H1 (cell line): ENCODE results near the gene ANKS1B. TPM values are rescaled to one million over a fixed set of nuclear protein-coding genes. Genes with fewer than 3 reads are reported as not detected.

ENCODE experiments used
- CTCF ChIA-PET: fragments of 300-600 bp; sonication (Branson Sonifier 250); formaldehyde crosslinking; loops from one replicate; lab custom pipeline; 2021; ENCODE audit not compliant: partially characterized antibody; lab: Charles Lee
- POLR2A ChIA-PET: fragments of 300-600 bp; sonication (Branson Sonifier 250); formaldehyde crosslinking; loops from one replicate; lab custom pipeline; 2021; ENCODE audit warnings: inconsistent platforms; ENCODE audit not compliant: partially characterized antibody; lab: Charles Lee
- DNase-seq, 2 experiments: peaks; one replicate each; pipeline versions ENCODE4 v3.0.0 to v3.0.0-alpha.2; 2010 to 2022; ENCODE audit warnings: low spot score in 2 of 2, low read depth in 1 of 2, mixed read lengths in 1 of 2
- FAIRE-seq: peaks from 2 replicates; lab custom pipeline; 2011; peaks lifted over from hg19 to GRCh38; lab: Jason Lieb, UNC
- H2AFZ ChIP-seq: 2 replicates; pipeline ENCODE4 v1.8.1; 2012; ENCODE audit warnings: low read length, inconsistent platforms
- H2AK5ac ChIP-seq: 2 replicates; pipeline ENCODE4 v1.6.1; 2013; ENCODE audit warnings: low read depth, low read length
- H2BK120ac ChIP-seq: replicated peaks from 2 replicates; pipeline ENCODE3; 2013; ENCODE audit warnings: low read depth, low read length, inconsistent platforms
- H2BK12ac ChIP-seq: 2 replicates; pipeline ENCODE4 v1.6.1; 2013; ENCODE audit warnings: low read depth, low read length
- H2BK15ac ChIP-seq: 2 replicates; pipeline ENCODE4 v1.6.1; 2013; ENCODE audit warnings: low read length
- H2BK20ac ChIP-seq: 2 replicates; pipeline ENCODE4 v1.6.1; 2013; ENCODE audit warnings: low read length
- H2BK5ac ChIP-seq: 2 replicates; pipeline ENCODE4 v1.6.1; 2013; ENCODE audit warnings: low read depth, low read length
- H3K14ac ChIP-seq: 2 replicates; pipeline ENCODE4 v1.6.1; 2013; ENCODE audit warnings: inconsistent platforms; ENCODE audit not compliant: insufficient read length
- H3K18ac ChIP-seq: 2 replicates; pipeline ENCODE4 v1.6.1; 2013; ENCODE audit warnings: low read length; ENCODE audit errors: extremely low read depth
- H3K23ac ChIP-seq: 2 replicates; pipeline ENCODE4 v1.6.1; 2013; ENCODE audit warnings: inconsistent platforms; ENCODE audit not compliant: insufficient read length
- H3K23me2 ChIP-seq: 2 replicates; pipeline ENCODE4 v1.6.1; 2013; ENCODE audit warnings: low read depth, low read length
- H3K27ac ChIP-seq: 2 replicates; pipeline ENCODE4 v1.6.1; 2011; ENCODE audit warnings: low read depth, low read length, inconsistent platforms
- H3K27me3 ChIP-seq, 4 experiments: replicated peaks in 1 of 4; 1 replicate in 1 of 4; 2 replicates in 3 of 4; pipeline versions ENCODE4 v1.6.1 to v1.8.1; 2011 to 2013; ENCODE audit warnings: low read length in 3 of 4, mild to moderate bottlenecking in 3 of 4, inconsistent platforms in 2 of 4, mixed read lengths in 2 of 4, moderate library complexity in 1 of 4; ENCODE audit not compliant: control insufficient read depth in 3 of 4, insufficient read depth in 3 of 4; ENCODE audit errors: extremely low read depth in 1 of 4
- H3K36me3 ChIP-seq, 4 experiments: 2 replicates each; pipeline versions ENCODE4 v1.6.1 to v1.8.1; 2011 to 2013; ENCODE audit warnings: mild to moderate bottlenecking in 4 of 4, low read length in 3 of 4, moderate library complexity in 2 of 4, control low read depth in 1 of 4, inconsistent platforms in 1 of 4; ENCODE audit not compliant: insufficient read depth in 4 of 4, control insufficient read depth in 2 of 4
- H3K4ac ChIP-seq: replicated peaks from 2 replicates; pipeline ENCODE3; 2013; ENCODE audit warnings: low read length, low read depth, mixed read lengths, inconsistent platforms; ENCODE audit not compliant: insufficient read length
- H3K4me1 ChIP-seq, 4 experiments: replicated peaks in 1 of 4; 1 replicate in 1 of 4; 2 replicates in 3 of 4; pipeline versions ENCODE4 v1.6.1 to v1.8.1; 2011 to 2013; ENCODE audit warnings: low read length in 3 of 4, inconsistent platforms in 2 of 4, mixed read lengths in 1 of 4; ENCODE audit not compliant: insufficient read depth in 4 of 4, control insufficient read depth in 3 of 4
- H3K4me2 ChIP-seq, 2 experiments: 2 replicates each; pipeline versions ENCODE4 v1.6.1 to v1.8.1; 2011 to 2013; ENCODE audit warnings: low read depth in 2 of 2, low read length in 2 of 2, control low read depth in 1 of 2, inconsistent platforms in 1 of 2, mild to moderate bottlenecking in 1 of 2; ENCODE audit not compliant: insufficient read depth in 1 of 2
- H3K4me3 ChIP-seq, 4 experiments: fragments of 200-600, 300-600 bp in 1 of 4; sonication (generic), shearing (Covaris generic), sonication (Bioruptor Twin) in 1 of 4; 2 replicates each; pipeline versions ENCODE4 v1.5.1 to v1.8.1; 2011 to 2016; ENCODE audit warnings: low read length in 4 of 4, low read depth in 3 of 4, control low read depth in 2 of 4, inconsistent platforms in 2 of 4, mild to moderate bottlenecking in 2 of 4, mixed read lengths in 1 of 4, moderate library complexity in 1 of 4; ENCODE audit not compliant: insufficient read depth in 2 of 4; ENCODE audit errors: extremely low read depth in 1 of 4
- H3K56ac ChIP-seq: replicated peaks from 2 replicates; pipeline ENCODE3; 2013; ENCODE audit warnings: low read depth, mild to moderate bottlenecking, mixed read lengths, low read length, inconsistent platforms; ENCODE audit not compliant: insufficient read length
- H3K79me1 ChIP-seq: 2 replicates; pipeline ENCODE4 v1.6.1; 2013; ENCODE audit warnings: low read depth, low read length, control low read depth
- H3K79me2 ChIP-seq, 2 experiments: 2 replicates each; pipeline versions ENCODE4 v1.6.1 to v1.8.1; 2012 to 2013; ENCODE audit warnings: low read length in 2 of 2, mild to moderate bottlenecking in 2 of 2, inconsistent platforms in 1 of 2; ENCODE audit not compliant: insufficient read depth in 2 of 2, control insufficient read depth in 1 of 2
- H3K9ac ChIP-seq, 4 experiments: replicated peaks in 1 of 4; 1 replicate in 1 of 4; 2 replicates in 3 of 4; pipeline versions ENCODE4 v1.6.1 to v1.8.1; 2011 to 2013; ENCODE audit warnings: low read depth in 3 of 4, low read length in 3 of 4, control low read depth in 2 of 4, mild to moderate bottlenecking in 2 of 4, moderate library complexity in 2 of 4, inconsistent platforms in 1 of 4; ENCODE audit errors: extremely low read depth in 1 of 4
- H3K9me3 ChIP-seq, 2 experiments: 2 replicates each; pipeline versions ENCODE4 v1.6.1 to v1.8.1; 2012 to 2013; ENCODE audit warnings: mild to moderate bottlenecking in 2 of 2, moderate library complexity in 2 of 2, control low read depth in 1 of 2, inconsistent platforms in 1 of 2, low read depth in 1 of 2, low read length in 1 of 2, mixed read lengths in 1 of 2; ENCODE audit not compliant: insufficient read depth in 2 of 2
- H4K20me1 ChIP-seq, 2 experiments: replicated peaks in 1 of 2; 2 replicates each; pipeline versions ENCODE3 to v1.8.1; 2011 to 2013; ENCODE audit warnings: inconsistent platforms in 2 of 2, low read length in 2 of 2, mild to moderate bottlenecking in 1 of 2; ENCODE audit not compliant: insufficient read depth in 2 of 2, control insufficient read depth in 1 of 2
- H4K5ac ChIP-seq: 2 replicates; pipeline ENCODE4 v1.6.1; 2013; ENCODE audit warnings: low read length, low read depth, mixed read lengths, inconsistent platforms; ENCODE audit not compliant: insufficient read length
- H4K8ac ChIP-seq: 2 replicates; pipeline ENCODE4 v1.8.0; 2013; ENCODE audit warnings: mild to moderate bottlenecking, moderate library complexity, low read length, inconsistent platforms; ENCODE audit not compliant: insufficient read depth; ENCODE audit errors: extremely low read depth
- H4K91ac ChIP-seq: replicated peaks from 2 replicates; pipeline ENCODE3; 2013; ENCODE audit warnings: low read length, mixed read lengths, inconsistent platforms; ENCODE audit not compliant: insufficient read length
- BACH1 ChIP-seq: IDR thresholded peaks from 2 replicates; pipeline ENCODE4 v1.6.1; 2012; ENCODE audit warnings: low read length, improper control_type of control experiment
- BCL11A ChIP-seq, 2 experiments: IDR thresholded peaks; one replicate each; pipeline ENCODE4 v1.6.1; 2011; ENCODE audit warnings: low read depth in 2 of 2, low read length in 2 of 2, mild to moderate bottlenecking in 2 of 2
- CREB1 ChIP-seq: IDR thresholded peaks from 2 replicates; pipeline ENCODE4 v1.6.1; 2012; ENCODE audit warnings: inconsistent platforms
- PHF8 ChIP-seq: fragments of 200-600 bp; sonication (generic); conservative IDR thresholded peaks from 2 replicates; pipeline ENCODE4 v1.7.1; 2012; ENCODE audit warnings: low read depth, mild to moderate bottlenecking, inconsistent platforms, low read length, moderate library complexity
- POLR2A ChIP-seq, 2 experiments: IDR thresholded peaks; 1 replicate in 1 of 2; 2 replicates in 1 of 2; pipeline ENCODE4 v1.6.1; 2011; ENCODE audit warnings: low read depth in 2 of 2, low read length in 2 of 2, mild to moderate bottlenecking in 2 of 2; ENCODE audit errors: control extremely low read depth in 1 of 2
- RBBP5 ChIP-seq: IDR thresholded peaks from 2 replicates; pipeline ENCODE4 v1.7.1; 2012; ENCODE audit warnings: low read depth, mild to moderate bottlenecking, inconsistent platforms, low read length, moderate library complexity, borderline replicate concordance
- SAP30 ChIP-seq: fragments of 300-600 bp; sonication (generic); IDR thresholded peaks from 2 replicates; pipeline ENCODE4 v1.7.1; 2012; ENCODE audit warnings: low read length, moderate library complexity, mild to moderate bottlenecking, inconsistent platforms; ENCODE audit not compliant: insufficient read depth, insufficient replicate concordance
- SP1 ChIP-seq: IDR thresholded peaks from 2 replicates; pipeline ENCODE4 v1.6.1; 2011; ENCODE audit warnings: low read depth, low read length
- SRF ChIP-seq: IDR thresholded peaks from 2 replicates; pipeline ENCODE4 v1.6.1; 2011; ENCODE audit warnings: mild to moderate bottlenecking, low read depth, low read length, moderate library complexity
- TAF7 ChIP-seq: optimal IDR thresholded peaks from 2 replicates; pipeline ENCODE3; 2011; ENCODE audit warnings: low read depth, mild to moderate bottlenecking, inconsistent platforms, low read length, moderate library complexity, borderline replicate concordance
- WGBS, 2 experiments: shearing (Covaris generic) in 1 of 2; methylation state at CpG; one replicate each; pipeline versions ENCODE4 v1.1.6 to v1.1.7; 2013 to 2015; ENCODE audit warnings: low lambda C conversion rate in 2 of 2, mixed read lengths in 2 of 2, inconsistent platforms in 1 of 2, low coverage in 1 of 2, missing lambda C conversion rate in 1 of 2; ENCODE audit not compliant: insufficient replicate concordance in 2 of 2, insufficient coverage in 1 of 2, insufficient read length in 1 of 2; ENCODE audit errors: extremely low coverage in 1 of 2, missing lambda C conversion rate in 1 of 2; 5-methylcytosine and 5-hydroxymethylcytosine counted together
- polyA plus RNA-seq, 7 experiments: library from polyadenylated mRNA; depleted of rRNA in 3 of 7; stranded (reverse) in 5 of 7; unstranded in 2 of 7; fragments of >200 nt in 5 of 7; fragments of 200-250 nt in 2 of 7; gene quantifications; 1 replicate in 5 of 7; 2 replicates in 1 of 7; 4 replicates in 1 of 7; pipeline versions ENCODE4 v1.2.1 to v1.2.3, GENCODE V29; 2011 to 2013; ENCODE audit warnings: missing spikeins in 2 of 7, mixed read lengths in 2 of 7
- total RNA-seq: library from RNA; stranded (reverse); fragmentation: NEBNext Ultra II Directional; extraction: Animal tissue kit (Norgen Biotek cat#: 25700); gene quantifications from 2 replicates; pipeline ENCODE4 v1.2.1, GENCODE V29; 2021

The ANKS1B gene
- total and polyA plus RNA-seq, 2 of the 8 experiments (the other 6 are each of a cell fraction or from before 2014, with no cell fraction given), result 2.7 to 6.1 TPM

DNA sequence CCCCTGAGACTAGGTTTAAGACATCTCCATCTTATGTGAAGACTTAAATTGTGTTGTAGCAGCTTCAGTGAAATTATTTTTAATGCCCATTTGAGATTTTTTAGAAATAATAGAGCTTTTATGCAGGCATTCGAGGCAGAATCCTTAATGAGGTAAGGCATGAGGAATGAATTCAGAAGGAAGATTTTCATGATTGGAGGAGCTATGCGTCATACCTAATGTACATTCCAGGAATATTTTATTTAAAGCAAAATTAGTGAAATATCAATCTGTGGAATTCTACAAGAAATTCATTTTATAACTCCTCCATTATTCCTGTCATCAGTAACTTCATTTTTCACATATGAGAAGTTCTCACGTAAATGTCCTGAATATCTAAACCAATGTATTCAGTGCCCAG lies 373.1 kb downstream of the ANKS1B start:
- Histone ChIP-seq H3K27ac (no peak overlapping the region), H3K9me3 (no peaks in the 10 kb centered on the region), H3K56ac (no peak overlapping the region), H3K4me3 (no peak overlapping the region), H4K91ac (no peak overlapping the region), H2BK12ac (no peak overlapping the region), H3K27me3 (peaks cover 0 to 4% (median 0%) of the 10 kb centered on the region in 4 experiments; a peak in 2 of 7 replicates), H3K4me2 (no peak overlapping the region), H3K4me1 (peaks cover 0 to 13% (median 4%) of the 10 kb centered on the region in 4 experiments; a peak in 5 of 7 replicates), H2AFZ (no peak overlapping the region), H2BK120ac (no peak overlapping the region), H2AK5ac (no peak overlapping the region), H3K79me1 (no peaks in the 10 kb centered on the region), H3K23ac (no peak overlapping the region), H4K20me1 (no peaks in the 10 kb centered on the region), H3K36me3 (no peaks in the 10 kb centered on the region), H3K4ac (no peak overlapping the region), H4K5ac (no peak overlapping the region), H4K8ac (no peak overlapping the region), H2BK15ac (no peak overlapping the region), H2BK5ac (no peak overlapping the region), H3K14ac (no peak overlapping the region), H2BK20ac (no peak overlapping the region), H3K9ac (no peak overlapping the region), H3K23me2 (no peaks in the 10 kb centered on the region; the same call in 1 of the 2 replicates)
- no peak for DNase-seq
- no peak for FAIRE-seq
- CTCF ChIA-PET, result interaction anchor here (1.2 to 2.6 kb wide), 5 partner anchors 8 to 226 kb away, joined by 3 to 14 read pairs (median 4); no protein-coding TSS in a partner anchor
- 94% methylated on average over 3 of the region's 3 CpGs; no CpG with 5 or more reads in 1 of the 2 experiments for whole genome bisulfite sequencing, 2 experiments
- POLR2A ChIA-PET, result no interaction called here
- no peak for TF ChIP-seq POLR2A (IDR thresholded peaks at IDR 0.05; ENCODE audit: control extremely low read depth in 1 of 2, low read depth in 2 of 2, low read length in 2 of 2)
- TF ChIP-seq BACH1, result no peak
- no peak for TF ChIP-seq BCL11A (IDR thresholded peaks at IDR 0.05; ENCODE audit: low read depth in 2 of 2, low read length in 2 of 2)
- TF ChIP-seq SP1, result no peak
- TF ChIP-seq SRF, result no peak
- no peak for TF ChIP-seq CREB1
- no peak for TF ChIP-seq TAF7
- no peak for TF ChIP-seq SAP30
- TF ChIP-seq PHF8, result no peak
- TF ChIP-seq RBBP5, result no peak
- TF ChIP-seq, all 59 proteins: peak for 0
- Histone ChIP-seq H3K79me2 (no peaks in the 10 kb centered on the region), H3K18ac (no peak overlapping the region)
